GM19467 (cell line): Measurements from ENCODE around the gene CCNL1.
"Not testable (repeated sequence)": the region's sequence is repeated elsewhere in the genome, so short reads cannot be mapped to it uniquely, and the experiment has no call there.

Experiments used
- ATAC-seq: cut with Tn5 transposase; IDR thresholded peaks from one replicate; pipeline ENCODE4 v1.9.1; 2021; ENCODE audit warnings: mild to moderate bottlenecking, moderate library complexity; ENCODE audit not compliant: unreplicated experiment

CCNL1 gene

GRCh38 chr3:157172746-157173145 is 12.8 kb upstream of the CCNL1 start:
- no peak for ATAC-seq

DNA sequence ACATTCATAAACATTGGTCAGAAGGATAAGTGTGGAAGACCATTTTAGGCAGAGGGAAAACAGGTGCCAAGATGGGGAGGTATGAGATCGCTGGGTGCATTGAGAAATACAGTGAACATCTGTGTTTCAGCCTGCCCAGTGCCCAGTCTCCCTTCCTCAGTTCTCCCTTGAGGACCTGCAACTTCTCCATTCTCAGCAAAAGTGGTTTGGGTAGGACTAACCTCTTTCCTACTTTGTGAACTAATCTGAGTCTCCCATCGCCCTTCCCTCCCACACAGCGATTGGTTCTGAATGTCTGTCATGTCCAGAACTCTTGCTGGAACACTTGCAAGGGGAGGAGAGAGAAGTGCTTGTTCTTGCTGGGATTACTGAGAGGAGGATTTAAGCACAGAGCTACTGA is 10.9 kb upstream of the CCNL1 start:
- ATAC-seq, result no peak

DNA sequence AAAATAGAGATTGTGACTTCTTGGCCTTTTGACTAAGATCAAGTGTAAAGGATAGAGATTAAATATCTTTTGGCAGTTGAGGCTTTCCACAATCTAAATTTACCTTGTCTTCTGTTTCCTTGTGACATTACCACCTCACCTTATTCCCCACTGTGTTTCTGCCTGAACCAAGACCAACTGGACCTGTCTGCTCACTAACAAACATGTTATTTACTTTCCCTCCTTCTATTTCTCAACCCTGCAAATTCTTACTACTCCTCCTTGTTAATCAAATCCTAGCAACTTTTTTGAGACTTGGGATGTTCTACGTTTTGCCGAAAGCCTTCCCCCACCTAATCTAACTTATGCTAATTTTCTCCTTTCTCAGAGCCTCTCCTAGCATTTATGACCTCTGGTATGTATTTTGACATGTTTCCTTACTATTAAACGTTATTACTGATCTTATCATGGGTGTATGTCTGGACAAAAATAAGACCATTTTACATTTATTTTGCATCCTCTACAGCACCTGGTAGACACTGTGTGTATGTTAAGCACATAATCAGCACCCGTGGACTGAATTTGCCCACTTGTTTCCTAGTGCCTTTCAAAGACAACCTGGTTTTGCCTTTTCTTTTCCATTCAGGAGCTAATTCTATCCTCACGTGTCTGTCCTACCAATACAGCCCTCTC is 7.6 kb upstream of the CCNL1 start:
- no peak for ATAC-seq

- peak; percentile 66 for ATAC-seq
Measured at GRCh38 chr3:157166561-157166960, 6.6 kb upstream of the CCNL1 start.

GRCh38 chr3:157166115-157166514 is 6.2 kb upstream of the CCNL1 start:
- ATAC-seq, result no peak

DNA sequence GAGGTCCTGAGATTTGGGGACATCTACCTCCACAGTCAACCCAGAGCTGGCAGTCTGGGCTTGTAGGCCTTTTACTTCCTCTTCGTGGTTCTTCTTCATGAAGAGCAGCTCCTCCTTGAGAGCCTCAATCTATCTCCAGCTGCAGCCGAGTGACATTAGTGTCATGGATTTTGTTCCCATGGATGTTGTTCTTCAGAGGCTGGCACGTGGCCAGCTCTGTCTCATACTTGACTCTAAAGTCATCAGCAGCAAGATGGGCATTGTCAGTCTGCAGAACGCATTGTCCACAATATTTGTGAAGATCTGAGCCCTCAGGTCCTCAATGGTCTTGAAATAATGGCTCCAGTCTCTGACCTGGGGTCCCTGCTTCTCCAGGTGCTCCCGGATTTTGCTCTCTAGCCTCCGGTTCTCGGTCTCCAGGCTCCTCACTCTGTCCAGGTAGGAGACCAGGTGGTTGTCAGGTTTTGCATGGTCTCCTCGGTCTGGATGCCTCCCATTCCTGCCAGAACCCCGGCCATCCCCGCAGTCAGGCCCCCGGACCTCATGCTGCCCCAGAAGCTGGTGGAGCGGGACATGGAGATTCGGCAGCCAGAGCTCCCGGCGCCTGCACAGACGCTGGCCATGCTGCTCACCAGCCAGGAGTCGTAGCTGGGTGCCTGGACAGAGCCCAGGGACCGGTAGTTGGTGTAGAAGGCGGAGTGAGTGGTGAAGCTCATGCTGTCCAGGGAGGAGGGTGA is 3.4 kb upstream of the CCNL1 start:
- no peak for ATAC-seq

- ATAC-seq, result not testable (repeated sequence)
Measured at GRCh38 chr3:157162620-157163019, 2.7 kb upstream of the CCNL1 start.

GRCh38 chr3:157160658-157161424 is 894 bp upstream of the CCNL1 start:
- peak; percentile 27 for ATAC-seq

DNA sequence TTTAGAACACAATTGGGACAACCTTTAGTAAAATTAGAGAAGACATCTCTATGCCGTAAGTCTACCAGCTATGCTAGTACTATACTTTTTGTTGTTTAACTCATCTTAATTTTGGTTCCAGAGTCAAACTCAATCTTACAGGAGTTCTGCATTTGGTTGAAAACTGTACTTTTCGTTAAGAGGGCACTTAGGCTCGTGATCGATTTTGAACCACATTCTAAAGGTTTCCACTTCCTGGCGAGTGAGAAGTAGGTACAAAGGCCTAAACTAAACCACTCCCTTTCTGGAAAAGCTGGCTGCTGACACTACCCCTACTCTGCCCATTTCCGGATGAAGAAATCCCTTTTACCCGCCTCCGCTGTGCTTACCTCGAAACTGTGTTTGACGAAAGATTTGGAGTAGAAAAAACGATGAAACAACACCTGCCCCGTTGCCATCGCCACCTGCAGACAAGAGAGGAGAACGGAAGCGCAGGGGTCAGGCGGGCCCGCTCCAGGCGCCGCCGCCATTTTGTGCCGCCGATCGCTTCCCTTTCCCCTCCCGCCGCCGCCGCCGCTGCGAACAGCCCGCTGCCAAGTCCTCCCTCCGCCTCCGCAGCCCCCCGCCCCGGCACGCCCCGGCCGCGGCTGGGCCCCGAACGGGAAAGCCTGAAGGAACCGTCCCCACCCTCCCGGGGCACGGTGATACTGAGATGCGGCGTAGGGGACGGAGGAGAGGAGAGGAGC is 748 bp downstream of the CCNL1 start:
- ATAC-seq, result peak; percentile 49

- no peak for ATAC-seq
Measured at GRCh38 chr3:157157836-157158235, 2.1 kb downstream of the CCNL1 start.

- ATAC-seq, result no peak
Measured at GRCh38 chr3:157156837-157157635, 2.9 kb downstream of the CCNL1 start.

DNA sequence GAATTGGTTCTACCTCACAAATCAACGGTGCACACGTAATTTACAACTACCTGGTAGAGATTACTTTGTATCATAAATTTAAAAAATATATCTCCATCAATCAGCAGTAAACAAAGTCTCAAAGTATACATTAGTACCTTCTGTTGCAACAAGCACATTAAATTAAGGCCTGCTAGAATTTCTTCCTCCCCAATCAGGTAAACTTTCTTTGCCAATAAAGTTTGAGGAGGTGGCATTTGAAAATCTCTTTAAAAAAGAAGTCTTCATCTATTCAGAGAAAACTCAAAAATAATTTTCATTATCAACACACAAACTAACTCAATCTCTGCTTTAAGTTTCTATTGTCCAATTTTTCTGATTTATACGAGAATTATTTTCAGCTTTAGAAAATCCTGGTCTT is 4.4 kb downstream of the CCNL1 start:
- ATAC-seq, result no peak

GRCh38 chr3:157154563-157155330 is 5.2 kb downstream of the CCNL1 start:
- ATAC-seq, result no peak

GRCh38 chr3:157152930-157153329 is 7.0 kb downstream of the CCNL1 start:
- ATAC-seq, result no peak

GRCh38 chr3:157152438-157152837 is 7.5 kb downstream of the CCNL1 start:
- ATAC-seq, result no peak

- ATAC-seq, result no peak
Measured at GRCh38 chr3:157151627-157152026, 8.3 kb downstream of the CCNL1 start.

DNA sequence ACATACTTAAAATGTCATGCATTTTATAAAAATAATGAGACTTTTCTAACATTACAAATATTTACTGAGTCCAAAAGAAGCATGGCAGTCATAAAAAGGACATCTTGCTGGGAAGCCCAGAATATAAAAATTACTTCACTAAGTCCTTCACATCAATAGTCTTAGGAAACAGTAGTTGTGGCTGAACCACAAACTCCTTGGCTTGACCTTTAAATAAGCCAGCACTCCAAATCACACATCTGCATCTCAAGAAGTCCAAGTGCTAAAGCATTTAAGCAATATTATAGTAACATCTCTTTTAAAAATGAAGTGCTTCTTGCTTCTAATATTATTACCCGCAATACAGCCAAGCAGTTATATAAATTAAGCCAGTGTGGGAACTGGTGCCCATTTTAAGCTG is 8.8 kb downstream of the CCNL1 start:
- no peak for ATAC-seq

GRCh38 chr3:157149136-157149696 is 10.7 kb downstream of the CCNL1 start:
- no peak for ATAC-seq

DNA sequence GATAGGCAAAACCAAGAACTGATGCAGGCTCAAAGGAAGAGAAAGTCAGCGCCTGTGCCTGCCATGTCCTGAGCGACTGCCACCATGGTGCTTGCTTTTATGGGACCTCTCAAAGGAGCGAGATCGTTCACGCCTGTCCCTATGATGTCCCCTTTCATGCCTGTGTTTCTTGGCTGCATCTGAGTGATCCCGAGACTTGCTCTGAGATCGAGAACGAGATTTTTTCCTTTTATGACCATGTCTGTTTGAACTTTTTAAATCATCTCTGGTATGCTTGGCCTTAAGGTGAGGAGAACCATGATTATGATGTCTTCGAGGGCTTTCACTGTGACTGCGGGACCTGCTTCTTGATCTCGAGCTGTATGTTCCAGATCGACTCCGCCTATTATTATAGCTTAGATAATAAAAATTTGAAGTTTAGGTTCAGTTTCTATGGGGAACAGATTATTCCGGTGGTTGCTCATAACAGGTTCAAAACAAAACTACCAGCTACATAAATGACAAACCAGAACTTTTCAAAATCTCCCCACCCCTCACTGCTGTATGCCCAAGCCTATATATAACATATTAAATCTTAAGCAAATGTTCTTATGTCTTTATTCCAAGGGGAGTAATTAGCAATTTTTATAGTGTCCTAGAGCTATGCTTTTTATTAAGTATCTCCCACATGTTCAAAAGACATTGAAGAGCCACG is 11.6 kb downstream of the CCNL1 start:
- no peak for ATAC-seq
